HG02840 (cell line): ENCODE measurements around the gene NRG3.
"Not testable (repeated sequence)": the region's sequence is repeated elsewhere in the genome, so short reads cannot be mapped to it uniquely, and the experiment has no call there.

Experiments used
- ATAC-seq: cut with Tn5 transposase; IDR thresholded peaks from one replicate; pipeline ENCODE4 v1.9.1; 2021; ENCODE audit warnings: mild to moderate bottlenecking, moderate library complexity, moderate number of reproducible peaks; ENCODE audit not compliant: unreplicated experiment, low FRiP score

NRG3 gene

GRCh38 chr10:82934429-82934828, 1059.4 kb downstream of the NRG3 start:
- no peak for ATAC-seq

GRCh38 chr10:82934947-82935346, 1060.0 kb downstream of the NRG3 start:
- no peak for ATAC-seq

DNA sequence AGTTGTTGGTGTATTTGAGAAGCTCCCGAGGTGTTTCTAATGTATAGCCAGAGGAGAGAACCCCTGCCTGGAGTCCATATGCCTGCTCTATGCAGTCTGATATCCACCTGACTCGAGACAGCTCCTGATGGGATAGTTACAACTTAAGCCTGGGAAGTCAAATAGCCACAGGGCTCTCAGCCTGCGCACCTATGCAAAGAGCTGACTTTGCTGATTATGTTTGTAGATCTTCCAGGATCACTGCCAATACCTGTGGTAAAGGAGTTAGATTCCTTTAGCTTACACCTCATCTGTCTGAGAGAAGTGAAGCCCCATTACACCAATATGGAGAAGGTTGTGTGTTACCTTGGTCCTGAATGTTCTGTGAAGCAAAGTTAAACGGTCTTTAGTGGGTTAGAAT, 1063.3 kb downstream of the NRG3 start:
- no peak for ATAC-seq

DNA sequence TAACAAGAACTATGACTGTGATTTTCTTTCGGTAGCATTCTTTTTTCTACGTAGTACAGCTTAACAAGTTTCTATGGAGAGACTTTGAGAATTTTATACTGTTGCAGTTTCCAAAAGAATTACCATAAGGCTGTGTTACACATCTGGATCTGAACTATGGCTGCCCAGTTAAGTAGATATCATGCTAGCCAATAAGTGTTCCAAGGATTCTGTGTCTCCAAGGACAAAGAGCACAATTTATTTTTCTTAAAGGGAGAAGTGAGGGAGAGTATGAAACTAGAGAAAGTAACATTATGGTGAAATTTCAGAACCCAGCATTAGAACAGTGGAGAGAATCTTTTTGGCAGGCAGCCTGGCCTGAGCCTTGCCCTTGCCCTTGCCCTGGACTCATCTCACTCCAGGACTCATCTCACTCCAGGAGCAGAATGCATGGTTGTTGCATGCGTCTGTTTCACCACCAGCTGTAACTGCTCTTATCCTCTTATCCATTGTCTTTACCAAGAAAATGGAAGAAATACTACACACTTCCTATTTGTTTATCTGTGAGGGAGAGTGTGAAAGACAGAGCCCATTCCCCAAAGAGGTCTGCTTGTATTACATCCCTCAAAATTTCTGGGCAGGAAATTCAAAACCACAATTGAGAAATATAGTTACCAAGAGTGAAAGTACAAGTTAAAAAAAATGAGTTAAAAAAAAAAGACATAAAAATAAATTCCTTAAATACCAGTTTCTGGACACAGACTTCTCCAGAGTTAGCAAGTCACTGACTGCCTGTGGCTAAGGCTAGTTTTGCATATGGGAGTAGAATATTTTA, 1067.5 kb downstream of the NRG3 start:
- no peak for ATAC-seq

DNA sequence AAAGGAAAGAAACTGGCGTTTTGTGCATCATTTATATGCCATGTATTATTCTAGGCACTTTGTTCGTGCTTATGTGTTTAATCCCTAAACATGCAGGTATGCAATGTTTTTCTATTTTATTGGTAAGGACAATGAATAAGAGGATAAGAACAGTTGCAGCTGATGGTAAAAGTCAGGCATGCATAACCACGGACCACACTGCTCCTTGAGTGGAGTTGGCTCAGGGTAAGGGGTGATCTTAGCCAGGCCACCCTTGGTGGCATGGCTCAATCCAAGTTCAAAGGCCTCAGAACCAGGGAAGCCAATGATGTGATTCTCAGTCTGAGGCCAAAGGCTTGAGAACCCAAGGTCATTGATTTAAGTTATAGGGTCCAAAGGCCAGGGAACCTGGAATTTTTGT, 1068.1 kb downstream of the NRG3 start:
- no peak for ATAC-seq

GRCh38 chr10:82949816-82950575, 1075.0 kb downstream of the NRG3 start:
- ATAC-seq = no peak

GRCh38 chr10:82953331-82953730, 1078.3 kb downstream of the NRG3 start:
- no peak for ATAC-seq

- no peak for ATAC-seq
These were observed 1078.9 kb downstream of the NRG3 start for GRCh38 chr10:82953909-82954308.

- not testable (repeated sequence) for ATAC-seq
These were observed 1085.5 kb downstream of the NRG3 start for GRCh38 chr10:82960421-82961060.

GRCh38 chr10:82961864-82962263, 1086.9 kb downstream of the NRG3 start:
- no peak for ATAC-seq

- no peak for ATAC-seq
These were observed 1091.1 kb downstream of the NRG3 start for GRCh38 chr10:82966130-82966529.

- ATAC-seq = no peak
These were observed 1093.5 kb downstream of the NRG3 start for GRCh38 chr10:82968533-82968932.

DNA sequence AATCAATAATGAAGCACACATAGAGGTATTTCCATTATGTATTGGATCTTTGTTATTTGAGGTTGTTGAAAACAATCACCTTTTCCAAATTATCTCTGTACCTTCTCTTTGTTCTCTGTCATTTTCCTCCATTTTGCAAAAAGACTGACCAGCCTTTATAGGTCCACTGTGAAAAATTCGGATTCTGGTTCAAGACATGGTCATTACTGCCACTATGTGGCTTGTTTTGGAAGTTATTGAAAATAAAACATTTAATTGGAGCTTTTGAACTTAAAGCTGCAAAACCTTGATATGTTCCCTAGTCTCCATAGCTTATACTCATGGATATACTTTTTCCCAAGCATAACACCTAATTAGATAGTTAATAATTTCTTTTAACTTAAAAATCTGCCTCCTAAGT, 1094.4 kb downstream of the NRG3 start:
- no peak for ATAC-seq

DNA sequence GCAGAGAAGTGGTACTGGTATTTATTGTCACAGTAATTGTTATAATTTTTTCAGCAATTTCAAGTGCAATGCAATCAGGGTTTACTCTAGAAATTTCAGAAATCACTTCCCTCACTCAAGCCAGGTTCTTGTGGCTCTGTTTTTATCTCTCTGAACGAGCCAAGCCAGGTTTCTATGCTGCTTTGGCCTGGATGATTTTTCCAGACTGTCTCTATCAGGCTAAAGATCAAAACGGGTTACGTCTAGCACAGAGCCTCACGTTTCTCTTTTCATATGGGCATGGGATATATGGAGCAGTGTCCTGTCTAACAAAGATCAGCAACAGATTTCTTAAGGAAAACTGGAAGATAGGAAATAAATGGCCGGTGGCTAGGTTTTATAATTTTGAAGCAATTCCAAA, 1105.3 kb downstream of the NRG3 start:
- no peak for ATAC-seq

GRCh38 chr10:82981137-82981723, 1106.2 kb downstream of the NRG3 start:
- ATAC-seq = no peak

DNA sequence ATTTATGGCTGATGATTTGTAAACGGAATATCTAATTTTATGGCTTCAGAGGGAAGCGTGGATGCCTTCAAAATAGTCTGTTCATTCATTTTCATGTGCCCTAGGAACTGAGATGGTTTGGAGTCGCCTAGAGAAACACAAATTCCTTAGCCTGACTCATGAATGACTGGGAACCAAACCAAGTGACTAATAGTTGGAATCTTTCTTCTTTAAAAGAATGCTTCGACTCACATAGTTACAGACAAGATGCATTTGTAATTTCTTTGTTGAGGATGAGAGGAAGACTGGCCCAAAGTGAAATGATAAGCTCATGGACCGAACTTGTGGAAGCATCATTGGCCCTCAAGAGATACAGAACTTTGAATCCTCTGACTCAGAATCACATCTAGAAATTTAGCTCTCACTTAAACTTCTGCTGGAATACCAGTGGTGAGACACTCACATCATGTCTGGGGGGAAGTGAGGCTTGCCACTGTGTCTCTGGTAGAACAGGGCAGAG, 1107.2 kb downstream of the NRG3 start:
- no peak for ATAC-seq

DNA sequence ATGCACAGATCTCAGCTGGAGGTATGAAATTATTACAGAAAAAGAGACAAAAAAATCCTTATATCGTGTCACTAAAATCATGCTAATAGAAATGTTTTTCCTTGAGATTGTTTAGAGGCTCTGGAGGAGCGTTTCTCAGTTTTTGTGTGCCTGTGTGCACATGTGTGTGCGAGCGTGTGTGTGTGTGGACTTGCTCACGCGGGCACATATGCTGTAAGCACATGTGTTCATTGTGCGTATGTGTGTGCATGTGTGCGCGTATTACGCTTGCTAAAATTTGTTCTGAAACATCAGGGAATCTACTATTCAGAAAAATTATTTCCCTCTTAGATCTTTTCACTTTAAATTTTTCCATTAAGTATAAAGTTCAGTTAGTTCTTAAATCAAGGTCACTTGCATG, 1111.2 kb downstream of the NRG3 start:
- ATAC-seq = no peak

GRCh38 chr10:83006479-83006878, 1131.5 kb downstream of the NRG3 start:
- not testable (repeated sequence) for ATAC-seq

GRCh38 chr10:83007510-83007909, 1132.5 kb downstream of the NRG3 start:
- ATAC-seq = no peak

- no peak for ATAC-seq
These were observed 1137.9 kb downstream of the NRG3 start for GRCh38 chr10:83012866-83013265.
